HUES6 (cell line): ENCODE data around the gene HEXB.

Experiments
- H3K27ac ChIP-seq: 2 replicates; pipeline ENCODE4 v1.7.0; 2013; ENCODE audit warnings: low read depth, mild to moderate bottlenecking, low read length, inconsistent platforms
- H3K27me3 ChIP-seq: 2 replicates; pipeline ENCODE4 v1.6.1; 2013; ENCODE audit warnings: low read length; ENCODE audit not compliant: control insufficient read depth, insufficient read depth
- H3K36me3 ChIP-seq: 2 replicates; pipeline ENCODE4 v1.6.1; 2013; ENCODE audit warnings: low read length; ENCODE audit not compliant: control insufficient read depth, insufficient read depth
- H3K4me1 ChIP-seq: 2 replicates; pipeline ENCODE4 v1.6.1; 2013; ENCODE audit warnings: low read length; ENCODE audit not compliant: control insufficient read depth, insufficient read depth
- H3K4me3 ChIP-seq: 2 replicates; pipeline ENCODE4 v1.5.1; 2013; ENCODE audit warnings: low read depth, low read length
- H3K9ac ChIP-seq: one replicate; pipeline ENCODE4 v1.6.1; 2013; ENCODE audit warnings: mild to moderate bottlenecking, low read length
- H3K9me3 ChIP-seq: 2 replicates; pipeline ENCODE4 v1.6.1; 2013; ENCODE audit warnings: low read depth, low read length; ENCODE audit not compliant: control insufficient read depth, insufficient read depth

HEXB gene

GRCh38 chr5:74659172-74659571, 25.9 kb upstream of the HEXB start:
- H3K36me3 ChIP-seq: no peaks in the 10 kb centered on the region

DNA sequence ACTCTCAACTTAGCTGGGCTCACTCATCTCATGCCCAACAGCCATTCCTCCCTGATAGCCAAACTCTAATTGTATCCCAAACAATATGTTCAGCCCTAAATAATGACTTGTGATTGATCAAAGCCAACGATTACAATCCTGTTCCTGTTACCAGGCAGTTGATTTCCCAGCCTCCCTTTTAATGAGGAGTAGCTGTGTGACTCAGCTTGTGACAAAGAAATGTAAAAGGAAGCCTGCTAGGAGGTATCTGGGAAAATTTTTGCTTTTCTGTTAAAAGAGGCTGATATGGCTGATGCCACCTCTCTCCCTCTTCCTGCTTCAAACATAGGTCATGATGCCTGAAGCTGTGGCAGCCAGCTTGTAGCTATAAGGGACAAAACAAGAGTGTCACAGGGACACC, 24.9 kb upstream of the HEXB start:
- H3K4me1 ChIP-seq: no peaks in the 10 kb centered on the region; the same call in 1 of the 2 replicates
- peaks cover 5% of the 10 kb centered on the region for H3K9me3 ChIP-seq
- H3K27ac ChIP-seq: no peak overlapping the region
- no peak overlapping the region for H3K4me3 ChIP-seq
- H3K9ac ChIP-seq: no peak overlapping the region
- no peaks in the 10 kb centered on the region for H3K27me3 ChIP-seq
- no peaks in the 10 kb centered on the region for H3K36me3 ChIP-seq

More at GRCh38 chr5:74659172-74659571, 25.9 kb upstream of the HEXB start:
- Histone ChIP-seq H3K4me3 (no peak overlapping the region), H3K4me1 (no peaks in the 10 kb centered on the region; the same call in 1 of the 2 replicates), H3K27me3 (no peaks in the 10 kb centered on the region), H3K9me3 (peaks cover 5% of the 10 kb centered on the region), H3K9ac (no peak overlapping the region), H3K27ac (no peak overlapping the region)

DNA sequence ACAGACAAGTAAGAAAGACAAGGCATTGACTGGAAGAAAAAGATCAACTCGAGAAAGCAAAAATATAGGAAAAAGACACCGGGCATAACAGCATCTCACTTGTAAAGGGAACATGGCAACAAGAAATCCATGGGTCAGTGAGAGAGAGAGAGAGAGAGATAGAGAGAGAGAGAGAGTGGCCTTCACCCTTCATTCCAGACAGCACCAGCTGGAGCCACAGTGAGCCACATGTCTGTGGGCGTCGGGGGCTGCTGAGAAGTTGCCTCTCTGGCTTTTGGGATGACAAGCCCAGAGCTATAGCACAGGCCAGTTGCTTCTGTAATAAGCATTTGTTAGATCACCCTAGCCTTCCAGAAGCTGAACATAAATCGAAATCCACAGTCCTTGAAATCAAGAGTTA, 24.2 kb upstream of the HEXB start:
- H3K27ac ChIP-seq: no peak overlapping the region

GRCh38 chr5:74664551-74664950, 20.5 kb upstream of the HEXB start:
- H3K36me3 ChIP-seq: no peaks in the 10 kb centered on the region
- no peak overlapping the region for H3K27ac ChIP-seq
- no peaks in the 10 kb centered on the region for H3K27me3 ChIP-seq
- H3K4me1 ChIP-seq: no peaks in the 10 kb centered on the region; the same call in 1 of the 2 replicates
- no peaks in the 10 kb centered on the region for H3K9me3 ChIP-seq
- H3K4me3 ChIP-seq: no peak overlapping the region
- no peak overlapping the region for H3K9ac ChIP-seq

More for the DNA sequence above, 24.2 kb upstream of the HEXB start:
- H3K9ac ChIP-seq: no peak overlapping the region
- peaks cover 5% of the 10 kb centered on the region for H3K9me3 ChIP-seq
- no peaks in the 10 kb centered on the region; the same call in 1 of the 2 replicates for H3K4me1 ChIP-seq
- H3K4me3 ChIP-seq: no peak overlapping the region
- H3K36me3 ChIP-seq: no peaks in the 10 kb centered on the region
- H3K27me3 ChIP-seq: no peaks in the 10 kb centered on the region

DNA sequence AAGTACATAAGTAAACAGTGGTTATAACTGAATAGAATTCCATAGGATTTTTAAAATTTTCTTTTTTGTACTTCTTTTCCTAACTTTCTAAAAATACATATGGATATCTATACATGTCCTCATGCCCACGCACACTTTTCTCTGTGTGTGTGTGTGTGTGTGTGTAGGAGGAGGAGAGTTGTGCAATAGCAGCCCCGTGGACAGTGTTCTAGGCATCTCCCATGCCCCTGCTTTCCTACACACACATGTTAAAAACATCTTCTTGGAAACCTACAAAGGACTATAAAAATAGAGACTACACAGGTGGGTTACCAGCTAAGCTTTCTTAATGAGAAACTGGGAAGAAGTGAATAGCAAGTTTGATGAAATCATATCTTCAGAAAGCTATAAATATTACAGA, 19.8 kb upstream of the HEXB start:
- Histone ChIP-seq H3K9me3 (no peaks in the 10 kb centered on the region), H3K36me3 (no peaks in the 10 kb centered on the region), H3K4me1 (no peaks in the 10 kb centered on the region; the same call in 1 of the 2 replicates), H3K9ac (no peak overlapping the region), H3K4me3 (no peak overlapping the region), H3K27me3 (no peaks in the 10 kb centered on the region), H3K27ac (no peak overlapping the region)

DNA sequence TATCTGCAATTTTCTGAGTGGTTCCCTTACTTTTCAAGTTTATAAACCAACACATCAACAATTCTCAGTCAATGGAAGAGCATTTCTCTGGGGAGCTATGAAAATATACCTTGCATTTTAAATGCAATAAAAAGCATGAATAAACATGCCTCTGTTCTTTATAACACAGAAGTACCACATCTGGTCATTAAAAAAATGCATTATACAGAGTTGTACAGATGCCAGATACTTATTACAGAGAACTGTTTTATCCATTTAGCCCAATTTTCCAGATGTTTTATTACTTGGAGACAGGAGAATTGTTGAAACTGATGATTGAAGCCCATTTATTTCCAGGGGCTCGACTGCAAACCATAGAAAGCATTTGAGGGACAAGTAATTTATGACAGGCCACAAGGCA, 19.2 kb upstream of the HEXB start:
- Histone ChIP-seq H3K9ac (no peak overlapping the region), H3K9me3 (no peaks in the 10 kb centered on the region), H3K27ac (no peak overlapping the region), H3K36me3 (no peaks in the 10 kb centered on the region), H3K27me3 (no peaks in the 10 kb centered on the region), H3K4me3 (no peak overlapping the region), H3K4me1 (no peaks in the 10 kb centered on the region; the same call in 1 of the 2 replicates)

GRCh38 chr5:74667396-74667795, 17.6 kb upstream of the HEXB start:
- Histone ChIP-seq H3K4me1 (no peaks in the 10 kb centered on the region; the same call in 1 of the 2 replicates), H3K4me3 (no peak overlapping the region), H3K9ac (no peak overlapping the region), H3K27me3 (no peaks in the 10 kb centered on the region), H3K36me3 (no peaks in the 10 kb centered on the region), H3K27ac (no peak overlapping the region), H3K9me3 (no peaks in the 10 kb centered on the region)

DNA sequence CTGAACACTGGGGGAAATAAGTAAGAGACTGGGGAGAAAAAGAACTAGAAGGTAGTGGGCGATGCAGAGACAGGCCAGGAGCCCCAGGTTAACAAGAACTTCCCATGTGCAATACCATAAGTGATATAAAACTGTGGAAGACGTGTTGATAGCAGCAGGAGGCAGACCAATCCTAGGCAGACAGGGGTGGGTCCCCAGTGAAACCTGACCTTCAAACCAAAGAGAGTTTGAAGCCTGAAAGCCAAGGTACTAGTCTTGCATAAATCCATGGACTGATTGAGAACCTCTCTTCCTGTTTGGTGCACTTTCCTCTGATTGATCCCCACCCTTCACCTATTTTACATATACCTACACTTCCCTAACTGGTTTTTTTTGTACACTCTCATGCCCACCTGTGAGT, 15.2 kb upstream of the HEXB start:
- Histone ChIP-seq H3K9ac (no peak overlapping the region), H3K27ac (no peak overlapping the region), H3K27me3 (no peaks in the 10 kb centered on the region), H3K4me1 (no peaks in the 10 kb centered on the region; the same call in 1 of the 2 replicates), H3K9me3 (no peaks in the 10 kb centered on the region), H3K4me3 (no peak overlapping the region), H3K36me3 (no peaks in the 10 kb centered on the region)

- H3K9me3 ChIP-seq: no peaks in the 10 kb centered on the region
- H3K9ac ChIP-seq: no peak overlapping the region
- H3K36me3 ChIP-seq: no peaks in the 10 kb centered on the region
- no peaks in the 10 kb centered on the region; the same call in 1 of the 2 replicates for H3K4me1 ChIP-seq
- no peaks in the 10 kb centered on the region for H3K27me3 ChIP-seq
- H3K4me3 ChIP-seq: no peak overlapping the region
- H3K27ac ChIP-seq: no peak overlapping the region
Measured at GRCh38 chr5:74670396-74671038, 14.5 kb upstream of the HEXB start.

DNA sequence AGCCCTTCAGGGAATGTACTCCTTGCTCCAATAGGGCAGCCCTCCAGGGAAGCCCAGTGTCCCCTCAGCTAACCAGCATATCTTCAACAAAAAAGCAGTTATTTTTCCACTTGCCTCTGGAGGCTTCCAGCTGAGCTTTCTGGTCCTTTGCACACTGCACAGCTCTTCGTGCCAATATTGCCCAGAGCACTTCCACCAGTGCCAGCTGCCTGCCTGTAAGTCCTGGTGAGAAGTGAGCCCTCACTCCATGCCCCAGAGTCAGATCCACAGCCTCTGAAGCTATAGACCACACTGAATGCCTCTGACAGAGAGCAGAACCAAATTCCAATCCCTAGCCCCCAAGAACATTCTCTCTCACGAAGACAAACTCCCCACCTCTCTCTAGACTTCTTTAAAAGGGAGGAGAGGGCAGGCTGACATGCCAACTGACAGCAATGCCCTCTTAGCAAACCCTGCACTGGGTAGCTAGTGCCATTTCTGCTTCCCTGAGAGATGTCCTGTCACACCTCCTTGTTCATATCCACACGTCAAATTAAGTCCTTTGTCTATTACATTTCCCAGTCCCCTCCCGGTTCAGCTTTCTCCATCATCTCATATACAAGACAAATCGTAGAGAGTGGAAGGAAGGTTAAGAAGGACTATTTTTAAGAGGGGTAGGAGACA, 12.7 kb upstream of the HEXB start:
- Histone ChIP-seq H3K4me3 (no peak overlapping the region), H3K36me3 (no peaks in the 10 kb centered on the region), H3K9me3 (no peaks in the 10 kb centered on the region), H3K27me3 (no peaks in the 10 kb centered on the region), H3K9ac (no peak overlapping the region), H3K27ac (no peak overlapping the region), H3K4me1 (no peaks in the 10 kb centered on the region; the same call in 1 of the 2 replicates)

DNA sequence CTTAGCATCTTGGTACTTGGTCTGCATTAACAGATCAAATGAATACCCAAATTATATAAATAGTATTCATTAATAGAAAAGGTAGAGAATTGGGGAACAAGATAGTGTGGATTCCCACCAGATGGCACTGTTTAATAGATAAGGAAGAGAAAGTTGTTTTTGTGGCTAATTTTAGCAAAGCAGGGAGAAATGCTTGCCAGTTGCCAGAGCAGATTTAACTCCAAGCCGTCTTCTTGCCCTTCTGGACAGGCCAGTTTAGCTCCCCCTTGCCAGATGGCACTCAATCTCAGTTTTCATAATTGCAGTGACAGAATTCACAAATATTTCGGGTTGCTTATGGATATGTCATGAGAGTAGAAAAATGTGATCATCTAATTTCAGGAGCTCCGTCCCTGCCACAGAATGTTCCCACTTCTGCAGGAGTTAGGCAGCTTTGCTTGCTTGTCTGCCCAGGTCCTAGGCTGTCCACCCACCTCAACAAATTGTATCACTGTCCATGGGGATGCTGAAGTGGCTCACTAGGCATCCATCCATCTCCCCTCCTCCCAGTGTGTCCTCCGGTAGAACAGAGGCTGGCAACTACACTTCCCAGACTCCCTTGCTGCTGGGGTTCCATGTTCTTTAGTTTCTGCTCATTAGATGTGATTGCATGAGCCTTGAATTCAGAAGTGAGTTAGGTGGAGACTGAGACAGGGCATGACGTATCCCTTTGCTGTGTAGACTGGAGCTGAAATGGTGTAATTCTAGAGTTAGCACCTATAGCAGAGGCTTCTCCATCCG, 11.8 kb upstream of the HEXB start:
- Histone ChIP-seq H3K9me3 (no peaks in the 10 kb centered on the region), H3K4me1 (no peaks in the 10 kb centered on the region; the same call in 1 of the 2 replicates), H3K4me3 (no peak overlapping the region), H3K9ac (no peak overlapping the region), H3K36me3 (no peaks in the 10 kb centered on the region), H3K27ac (no peak overlapping the region), H3K27me3 (no peaks in the 10 kb centered on the region)
